VCaP (cell line): ENCODE results near the gene ZDHHC22.

Source experiments
- H3K27ac ChIP-seq: fragments of 450-650 bp; 2 replicates; pipeline ENCODE4 v1.5.1; 2017
- TF ChIP-seq, protein P1 (sequence below): fragments of 450-650 bp; conservative IDR thresholded peaks from 2 replicates; pipeline ENCODE4 v1.5.1; 2017; ENCODE audit warnings: mild to moderate bottlenecking, moderate library complexity

Gene ZDHHC22

DNA sequence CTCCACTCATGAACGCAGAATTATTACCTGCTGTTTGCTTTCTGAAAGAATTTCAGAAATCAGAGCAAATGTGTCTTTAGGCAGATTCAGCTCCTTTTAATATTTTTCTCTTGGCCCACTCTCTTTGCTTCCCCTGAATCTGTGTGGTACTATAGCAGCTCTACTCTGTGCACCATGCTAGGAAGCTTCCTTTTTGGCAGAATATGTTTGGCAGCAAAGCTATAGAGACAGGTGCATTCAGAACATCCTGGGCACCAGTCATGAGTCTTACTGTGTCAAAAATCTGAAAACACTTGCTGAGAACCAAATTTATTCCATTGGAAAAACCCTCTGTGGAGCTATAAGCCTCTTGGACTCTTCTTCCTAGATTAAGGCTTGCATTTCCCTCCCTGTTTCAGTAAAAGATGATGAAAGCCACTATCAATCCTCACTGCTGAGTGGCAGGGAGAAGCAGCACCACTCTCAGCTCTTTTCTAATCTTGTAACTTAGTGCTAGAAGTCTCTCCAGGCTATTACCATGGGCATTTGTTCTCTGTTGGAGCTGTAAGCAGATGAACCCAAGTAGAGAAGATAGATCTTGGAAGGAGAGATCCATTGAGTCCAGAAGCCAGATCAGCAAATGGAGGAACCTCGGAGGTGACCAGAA, 25.3 kb downstream of the ZDHHC22 start:
- no peak overlapping the region for H3K27ac ChIP-seq
- TF ChIP-seq, protein P1, sequence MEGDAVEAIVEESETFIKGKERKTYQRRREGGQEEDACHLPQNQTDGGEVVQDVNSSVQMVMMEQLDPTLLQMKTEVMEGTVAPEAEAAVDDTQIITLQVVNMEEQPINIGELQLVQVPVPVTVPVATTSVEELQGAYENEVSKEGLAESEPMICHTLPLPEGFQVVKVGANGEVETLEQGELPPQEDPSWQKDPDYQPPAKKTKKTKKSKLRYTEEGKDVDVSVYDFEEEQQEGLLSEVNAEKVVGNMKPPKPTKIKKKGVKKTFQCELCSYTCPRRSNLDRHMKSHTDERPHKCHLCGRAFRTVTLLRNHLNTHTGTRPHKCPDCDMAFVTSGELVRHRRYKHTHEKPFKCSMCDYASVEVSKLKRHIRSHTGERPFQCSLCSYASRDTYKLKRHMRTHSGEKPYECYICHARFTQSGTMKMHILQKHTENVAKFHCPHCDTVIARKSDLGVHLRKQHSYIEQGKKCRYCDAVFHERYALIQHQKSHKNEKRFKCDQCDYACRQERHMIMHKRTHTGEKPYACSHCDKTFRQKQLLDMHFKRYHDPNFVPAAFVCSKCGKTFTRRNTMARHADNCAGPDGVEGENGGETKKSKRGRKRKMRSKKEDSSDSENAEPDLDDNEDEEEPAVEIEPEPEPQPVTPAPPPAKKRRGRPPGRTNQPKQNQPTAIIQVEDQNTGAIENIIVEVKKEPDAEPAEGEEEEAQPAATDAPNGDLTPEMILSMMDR = no peak

GRCh38 chr14:77114609-77115008, 27.0 kb downstream of the ZDHHC22 start:
- TF ChIP-seq, protein P1 = no peak

DNA sequence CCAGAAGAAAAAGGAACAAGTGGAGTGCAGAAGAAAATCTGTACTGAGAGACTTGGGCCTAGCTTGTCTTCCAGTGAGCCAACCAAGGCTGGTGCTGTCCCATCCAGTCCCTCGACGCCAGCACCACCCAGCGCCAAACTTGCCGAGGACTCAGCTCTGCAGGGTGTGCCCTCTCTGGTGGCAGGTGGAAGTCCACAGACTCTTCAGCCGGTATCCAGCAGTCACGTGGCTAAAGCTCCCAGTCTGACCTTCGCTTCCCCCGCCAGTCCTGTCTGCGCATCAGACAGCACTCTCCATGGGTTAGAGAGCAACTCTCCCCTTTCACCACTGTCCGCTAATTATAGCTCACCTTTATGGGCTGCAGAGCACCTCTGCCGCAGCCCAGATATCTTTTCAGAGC, 27.9 kb downstream of the ZDHHC22 start:
- H3K27ac ChIP-seq = no peak overlapping the region
- TF ChIP-seq, protein P1 = no peak

More at GRCh38 chr14:77114609-77115008, 27.0 kb downstream of the ZDHHC22 start:
- no peak overlapping the region for H3K27ac ChIP-seq

DNA sequence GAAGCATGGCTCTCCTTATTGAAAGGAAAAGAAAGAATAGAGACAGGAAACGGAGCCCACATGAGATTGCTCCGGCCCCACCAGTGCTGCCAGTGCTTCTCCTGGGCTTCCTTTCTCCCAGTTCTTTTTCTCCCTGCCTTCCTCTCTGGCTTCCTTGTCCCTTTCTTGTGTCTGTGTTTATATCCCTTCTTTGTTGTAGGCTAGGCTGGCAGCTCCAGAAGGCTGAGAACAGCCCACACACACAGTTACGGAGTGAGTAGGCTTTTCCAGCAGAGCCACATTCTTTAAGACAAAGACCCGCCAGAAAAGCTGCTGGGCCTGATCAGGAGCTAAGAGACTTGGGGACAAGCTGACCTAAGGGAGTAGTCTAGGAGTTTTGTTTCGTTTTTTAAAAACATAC, 30.6 kb downstream of the ZDHHC22 start:
- H3K27ac ChIP-seq = no peak overlapping the region
- TF ChIP-seq, protein P1 = no peak

DNA sequence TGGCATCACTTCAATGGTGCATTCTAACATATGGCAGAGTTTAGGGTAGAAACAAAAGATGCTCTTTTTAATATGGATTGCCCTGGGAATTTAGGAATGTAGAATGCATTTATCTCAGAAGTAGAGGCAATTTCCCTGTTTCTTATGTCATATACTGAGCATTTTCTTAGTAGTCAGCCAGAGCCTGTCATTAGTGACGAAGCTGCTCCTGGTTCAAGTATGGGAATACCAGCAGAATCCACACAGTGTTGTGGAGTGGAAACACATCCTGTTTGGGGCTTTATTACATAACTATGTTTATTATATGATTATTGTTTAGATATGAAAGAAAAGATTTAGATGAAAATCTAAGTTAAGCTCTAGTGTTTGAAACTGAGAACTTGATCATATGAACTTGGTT, 31.3 kb downstream of the ZDHHC22 start:
- H3K27ac ChIP-seq = no peak overlapping the region
- TF ChIP-seq, protein P1 = no peak

DNA sequence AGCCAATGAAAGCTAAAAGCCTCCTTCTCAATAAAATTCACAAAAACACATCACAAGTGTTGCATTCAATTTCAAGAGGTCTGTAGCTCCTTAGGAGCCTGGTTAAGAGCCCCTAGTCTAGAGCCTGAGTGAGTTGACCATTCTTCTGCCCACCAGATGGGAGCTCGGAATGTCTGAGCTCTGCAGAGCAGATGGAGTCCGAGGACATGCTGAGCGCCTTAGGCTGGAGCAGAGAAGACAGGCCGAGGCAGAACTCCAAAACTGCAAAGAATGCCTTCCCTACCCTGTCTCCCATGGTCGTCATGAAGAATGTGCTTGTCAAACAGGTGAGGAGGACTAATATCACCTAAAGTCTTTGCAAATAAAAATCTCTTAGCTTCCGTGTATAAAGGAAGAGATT, 31.9 kb downstream of the ZDHHC22 start:
- H3K27ac ChIP-seq = no peak overlapping the region
- TF ChIP-seq, protein P1 = no peak

DNA sequence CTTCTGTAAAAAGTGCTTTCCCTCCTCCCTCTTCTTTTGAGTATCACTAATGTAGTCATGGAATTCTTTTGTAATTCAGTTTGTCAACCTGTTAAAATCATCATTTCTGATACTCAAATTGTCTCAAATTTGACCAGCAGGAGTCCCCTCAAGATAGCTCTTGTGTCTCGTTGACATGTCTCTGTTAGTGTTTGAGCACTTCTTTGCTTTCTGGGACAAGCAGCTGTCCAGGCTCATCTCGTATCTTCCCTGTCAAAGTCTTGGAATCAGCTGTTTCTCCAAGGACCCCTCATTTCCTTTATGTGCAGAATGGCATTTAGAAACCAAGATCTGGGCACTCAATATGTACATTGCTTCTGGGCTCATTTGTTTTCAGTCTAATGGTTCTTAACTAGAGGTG, 32.8 kb downstream of the ZDHHC22 start:
- TF ChIP-seq, protein P1 = no peak
- H3K27ac ChIP-seq = no peak overlapping the region
